ENCODE results near the gene OR11A1.
"Not testable (repeated sequence)": the region's sequence is repeated elsewhere in the genome, so short reads cannot be mapped to it uniquely, and the experiment has no call there.

The OR11A1 gene

DNA sequence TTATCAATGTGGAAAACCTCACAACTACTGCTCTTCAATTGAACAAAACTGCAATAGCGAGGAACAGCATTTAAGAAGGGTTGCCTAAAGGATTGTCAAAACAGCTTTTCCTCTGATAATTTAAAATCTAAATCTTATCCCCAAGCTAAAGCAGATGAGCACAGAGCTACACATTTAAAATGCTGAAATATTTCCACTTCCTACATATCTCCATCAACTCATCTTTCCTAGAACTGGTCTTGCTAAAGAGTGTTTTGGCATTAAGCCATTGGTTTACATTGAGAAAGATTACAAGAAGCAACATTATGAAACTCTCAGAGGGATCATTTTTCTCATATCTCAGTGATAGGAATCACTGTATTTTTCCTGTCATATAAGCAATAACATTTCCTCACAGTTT lies 14.2 kb downstream of the OR11A1 start:
- no CpG with 5 or more reads among the region's 1 CpG for WGBS (ENCODE audit: extremely low coverage, insufficient coverage, low lambda C conversion rate)
- no peak for DNase-seq
- no peak overlapping the region for H3K27ac ChIP-seq (ENCODE audit: low read depth, low read length)

GRCh38 chr6:29439006-29439405 lies 17.9 kb downstream of the OR11A1 start, which contains the start of gene OR10C1:
TSS of gene OR10C1 (plus strand) at chr6:29439306. CDS start at chr6:29440016, 710 bp downstream.
- no peak within 1 kb of the TSS for H2AK5ac ChIP-seq (ENCODE audit: low read length)
- H4K8ac ChIP-seq (ENCODE audit: low read depth, low read length): no peak within 1 kb of the TSS
- no peak within 1 kb of the TSS for H3K4me3 ChIP-seq (ENCODE audit: low read length)
- no peak within 1 kb of the TSS for H3K23ac ChIP-seq (ENCODE audit: low read length)
- no peaks in the 10 kb centered on the region for H3K4me1 ChIP-seq (ENCODE audit: control insufficient read depth, low read depth, low read length)
- H3K4ac ChIP-seq (ENCODE audit: low read depth, low read length): no peak within 1 kb of the TSS
- H3K9ac ChIP-seq (ENCODE audit: low read length): no peak within 1 kb of the TSS
- H3K79me1 ChIP-seq (ENCODE audit: low read length): no peaks in the 10 kb centered on the region
- no peak for DNase-seq
- H3K4me2 ChIP-seq (ENCODE audit: low read length): no peak within 1 kb of the TSS
- no peak within 1 kb of the TSS for H3K56ac ChIP-seq (ENCODE audit: low read length)
- H3K27ac ChIP-seq (ENCODE audit: low read depth, low read length): no peak within 1 kb of the TSS
- no peaks in the 10 kb centered on the region for H3K79me2 ChIP-seq (ENCODE audit: control insufficient read depth, insufficient read depth, low read length)
- H4K5ac ChIP-seq (ENCODE audit: low read length): no peak within 1 kb of the TSS
- H2BK15ac ChIP-seq (replicated peaks; ENCODE audit: low read depth): no peak within 1 kb of the TSS
- H3K27me3 ChIP-seq (ENCODE audit: insufficient read depth, low read length, poor library complexity): no peaks in the 10 kb centered on the region
- no peak within 1 kb of the TSS for H2BK120ac ChIP-seq (ENCODE audit: low read depth, low read length)
- no peak within 1 kb of the TSS for H2BK5ac ChIP-seq (ENCODE audit: low read length)
- H3K18ac ChIP-seq (ENCODE audit: low read length): no peak within 1 kb of the TSS
- H3K36me3 ChIP-seq (ENCODE audit: control insufficient read depth, insufficient read depth, low read length): no peaks in the 10 kb centered on the region

More for the DNA sequence above, 14.2 kb downstream of the OR11A1 start:
- Histone ChIP-seq H3K4ac (ENCODE audit: low read depth, low read length) (no peak overlapping the region), H3K56ac (ENCODE audit: low read length) (no peak overlapping the region), H3K9ac (ENCODE audit: low read length) (no peak overlapping the region), H3K79me2 (ENCODE audit: control insufficient read depth, insufficient read depth, low read length) (no peaks in the 10 kb centered on the region), H4K8ac (ENCODE audit: low read depth, low read length) (no peak overlapping the region), H2BK5ac (ENCODE audit: low read length) (no peak overlapping the region), H3K36me3 (ENCODE audit: control insufficient read depth, insufficient read depth, low read length) (no peaks in the 10 kb centered on the region), H3K23ac (ENCODE audit: low read length) (no peak overlapping the region), H4K5ac (ENCODE audit: low read length) (no peak overlapping the region), H2BK120ac (ENCODE audit: low read depth, low read length) (no peak overlapping the region), H3K4me3 (ENCODE audit: low read length) (no peak overlapping the region), H3K79me1 (ENCODE audit: low read length) (no peaks in the 10 kb centered on the region), H3K27me3 (ENCODE audit: insufficient read depth, low read length, poor library complexity) (no peaks in the 10 kb centered on the region), H3K18ac (ENCODE audit: low read length) (no peak overlapping the region), H2AK5ac (ENCODE audit: low read length) (no peak overlapping the region), H3K4me1 (ENCODE audit: control insufficient read depth, low read depth, low read length) (no peaks in the 10 kb centered on the region), H2BK15ac (replicated peaks; ENCODE audit: low read depth) (no peak overlapping the region), H3K4me2 (ENCODE audit: low read length) (no peak overlapping the region)

DNA sequence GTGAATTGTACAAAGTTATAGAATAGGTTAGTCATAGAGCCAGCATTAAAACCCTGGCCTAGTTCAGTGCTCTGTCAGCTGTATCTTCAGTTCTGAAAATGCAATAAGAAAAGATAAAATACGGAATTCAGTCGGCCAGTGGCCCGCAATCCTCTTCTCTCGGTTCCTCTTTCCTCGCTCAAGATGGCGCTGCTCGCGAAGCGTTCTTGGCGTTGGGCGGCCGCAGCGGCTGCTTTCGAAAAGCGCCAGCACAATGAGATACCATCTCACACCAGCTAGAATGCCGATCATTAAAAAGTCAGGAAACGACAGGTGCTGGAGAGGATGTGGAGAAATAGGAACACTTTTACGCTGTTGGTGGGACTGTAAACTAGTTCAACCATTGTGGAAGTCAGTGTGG lies 20.1 kb downstream of the OR11A1 start:
- H3K56ac ChIP-seq (ENCODE audit: low read length); H3K9ac ChIP-seq (ENCODE audit: low read length); H3K18ac ChIP-seq (ENCODE audit: low read length); H3K23ac ChIP-seq (ENCODE audit: low read length); H3K4me1 ChIP-seq (ENCODE audit: control insufficient read depth, low read depth, low read length); H3K27me3 ChIP-seq (ENCODE audit: insufficient read depth, low read length, poor library complexity); H3K4me3 ChIP-seq (ENCODE audit: low read length); H2BK15ac ChIP-seq (replicated peaks; ENCODE audit: low read depth); H3K36me3 ChIP-seq (ENCODE audit: control insufficient read depth, insufficient read depth, low read length); H2BK120ac ChIP-seq (ENCODE audit: low read depth, low read length); H2AK5ac ChIP-seq (ENCODE audit: low read length); H3K27ac ChIP-seq (ENCODE audit: low read depth, low read length); H4K5ac ChIP-seq (ENCODE audit: low read length); H3K79me1 ChIP-seq (ENCODE audit: low read length); H3K4ac ChIP-seq (ENCODE audit: low read depth, low read length); H3K4me2 ChIP-seq (ENCODE audit: low read length); H4K8ac ChIP-seq (ENCODE audit: low read depth, low read length); H2BK5ac ChIP-seq (ENCODE audit: low read length); H3K79me2 ChIP-seq (ENCODE audit: control insufficient read depth, insufficient read depth, low read length): not testable (repeated sequence)
- WGBS (ENCODE audit: extremely low coverage, insufficient coverage, low lambda C conversion rate): no CpG with 5 or more reads among the region's 18 CpGs
- DNase-seq: peak; percentile 6

- Histone ChIP-seq H3K27ac (ENCODE audit: low read depth, low read length) (no peak overlapping the region), H3K56ac (ENCODE audit: low read length) (no peak overlapping the region), H3K4me3 (ENCODE audit: low read length) (no peak overlapping the region), H4K5ac (ENCODE audit: low read length) (no peak overlapping the region), H2BK120ac (ENCODE audit: low read depth, low read length) (no peak overlapping the region), H3K4ac (ENCODE audit: low read depth, low read length) (no peak overlapping the region), H3K23ac (ENCODE audit: low read length) (no peak overlapping the region), H3K18ac (ENCODE audit: low read length) (no peak overlapping the region), H4K8ac (ENCODE audit: low read depth, low read length) (no peak overlapping the region), H3K79me1 (ENCODE audit: low read length) (no peaks in the 10 kb centered on the region), H2AK5ac (ENCODE audit: low read length) (no peak overlapping the region), H2BK5ac (ENCODE audit: low read length) (no peak overlapping the region), H3K4me2 (ENCODE audit: low read length) (no peak overlapping the region), H3K4me1 (ENCODE audit: control insufficient read depth, low read depth, low read length) (no peaks in the 10 kb centered on the region), H3K36me3 (ENCODE audit: control insufficient read depth, insufficient read depth, low read length) (no peaks in the 10 kb centered on the region), H3K9ac (ENCODE audit: low read length) (no peak overlapping the region), H2BK15ac (replicated peaks; ENCODE audit: low read depth) (no peak overlapping the region), H3K27me3 (ENCODE audit: insufficient read depth, low read length, poor library complexity) (no peaks in the 10 kb centered on the region), H3K79me2 (ENCODE audit: control insufficient read depth, insufficient read depth, low read length) (no peaks in the 10 kb centered on the region)
- no CpG with 5 or more reads among the region's 3 CpGs for WGBS (ENCODE audit: extremely low coverage, insufficient coverage, low lambda C conversion rate)
- DNase-seq: peak; percentile 11
Observed at GRCh38 chr6:29426654-29427053, 30.2 kb downstream of the OR11A1 start.

DNA sequence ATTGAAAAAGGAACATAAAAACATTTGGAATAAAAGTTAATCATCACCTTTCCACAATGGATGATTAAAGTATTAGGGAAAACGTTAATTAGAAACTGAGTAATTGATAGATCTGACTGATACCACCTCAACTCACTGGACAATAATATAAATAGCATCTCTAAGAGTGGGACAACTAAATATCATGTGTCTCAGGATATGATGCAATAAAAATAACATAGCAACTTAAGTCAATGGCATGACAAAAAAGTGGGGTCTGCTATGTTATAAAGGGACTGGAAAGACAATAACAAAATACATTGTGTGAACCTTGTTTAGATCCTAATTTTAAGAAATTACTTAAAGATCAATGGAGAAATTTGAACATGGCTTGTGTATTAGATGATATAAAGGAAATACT lies 31.8 kb downstream of the OR11A1 start:
- no CpG with 5 or more reads among the region's 1 CpG for WGBS (ENCODE audit: extremely low coverage, insufficient coverage, low lambda C conversion rate)

DNA sequence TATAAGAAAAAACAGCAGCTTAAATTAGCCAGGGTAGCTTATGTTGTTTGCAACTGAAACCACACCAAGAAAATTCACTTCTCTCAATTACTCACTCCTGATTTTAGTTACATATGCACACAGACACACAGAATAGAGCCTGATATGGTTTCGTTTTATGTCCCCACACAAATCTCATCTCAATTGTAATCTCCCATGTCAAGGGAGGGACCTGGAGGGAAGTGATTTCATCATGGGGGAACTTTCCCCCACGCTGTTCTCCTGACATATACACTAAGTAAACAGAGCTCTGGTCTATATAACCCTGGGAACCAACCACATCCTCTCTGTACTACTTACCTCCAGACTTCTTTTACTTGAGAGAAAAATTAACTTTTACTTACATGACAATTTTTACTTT lies 32.3 kb downstream of the OR11A1 start:
- no peak overlapping the region for H2BK15ac ChIP-seq (replicated peaks; ENCODE audit: low read depth)
- no peak overlapping the region for H3K56ac ChIP-seq (ENCODE audit: low read length)
- H4K8ac ChIP-seq (ENCODE audit: low read depth, low read length): no peak overlapping the region
- H2AK5ac ChIP-seq (ENCODE audit: low read length): no peak overlapping the region
- H2BK5ac ChIP-seq (ENCODE audit: low read length): no peak overlapping the region
- DNase-seq: no peak
- H3K36me3 ChIP-seq (ENCODE audit: control insufficient read depth, insufficient read depth, low read length): no peaks in the 10 kb centered on the region
- H3K27me3 ChIP-seq (ENCODE audit: insufficient read depth, low read length, poor library complexity): no peaks in the 10 kb centered on the region
- no peaks in the 10 kb centered on the region for H3K79me1 ChIP-seq (ENCODE audit: low read length)
- H3K23ac ChIP-seq (ENCODE audit: low read length): no peak overlapping the region
- no peak overlapping the region for H3K4me3 ChIP-seq (ENCODE audit: low read length)
- no peak overlapping the region for H4K5ac ChIP-seq (ENCODE audit: low read length)
- no CpG with 5 or more reads among the region's 2 CpGs for WGBS (ENCODE audit: extremely low coverage, insufficient coverage, low lambda C conversion rate)
- no peak overlapping the region for H3K4ac ChIP-seq (ENCODE audit: low read depth, low read length)
- H3K9ac ChIP-seq (ENCODE audit: low read length): no peak overlapping the region
- H3K18ac ChIP-seq (ENCODE audit: low read length): no peak overlapping the region
- no peaks in the 10 kb centered on the region for H3K79me2 ChIP-seq (ENCODE audit: control insufficient read depth, insufficient read depth, low read length)
- H3K27ac ChIP-seq (ENCODE audit: low read depth, low read length): no peak overlapping the region
- no peaks in the 10 kb centered on the region for H3K4me1 ChIP-seq (ENCODE audit: control insufficient read depth, low read depth, low read length)
- no peak overlapping the region for H3K4me2 ChIP-seq (ENCODE audit: low read length)
- H2BK120ac ChIP-seq (ENCODE audit: low read depth, low read length): no peak overlapping the region

More for the DNA sequence above, 31.8 kb downstream of the OR11A1 start:
- no peaks in the 10 kb centered on the region for H3K36me3 ChIP-seq (ENCODE audit: control insufficient read depth, insufficient read depth, low read length)
- H3K27ac ChIP-seq (ENCODE audit: low read depth, low read length): no peak overlapping the region
- no peaks in the 10 kb centered on the region for H3K4me1 ChIP-seq (ENCODE audit: control insufficient read depth, low read depth, low read length)
- H4K8ac ChIP-seq (ENCODE audit: low read depth, low read length): no peak overlapping the region
- no peak for DNase-seq
- H2BK120ac ChIP-seq (ENCODE audit: low read depth, low read length): no peak overlapping the region
- no peak overlapping the region for H4K5ac ChIP-seq (ENCODE audit: low read length)
- no peak overlapping the region for H3K18ac ChIP-seq (ENCODE audit: low read length)
- no peaks in the 10 kb centered on the region for H3K79me2 ChIP-seq (ENCODE audit: control insufficient read depth, insufficient read depth, low read length)
- H3K4me3 ChIP-seq (ENCODE audit: low read length): no peak overlapping the region
- H3K9ac ChIP-seq (ENCODE audit: low read length): no peak overlapping the region
- H2BK5ac ChIP-seq (ENCODE audit: low read length): no peak overlapping the region
- no peak overlapping the region for H2AK5ac ChIP-seq (ENCODE audit: low read length)
- H3K4ac ChIP-seq (ENCODE audit: low read depth, low read length): no peak overlapping the region
- no peaks in the 10 kb centered on the region for H3K79me1 ChIP-seq (ENCODE audit: low read length)
- H3K23ac ChIP-seq (ENCODE audit: low read length): no peak overlapping the region
- no peak overlapping the region for H3K56ac ChIP-seq (ENCODE audit: low read length)
- no peak overlapping the region for H2BK15ac ChIP-seq (replicated peaks; ENCODE audit: low read depth)
- H3K4me2 ChIP-seq (ENCODE audit: low read length): no peak overlapping the region
- no peaks in the 10 kb centered on the region for H3K27me3 ChIP-seq (ENCODE audit: insufficient read depth, low read length, poor library complexity)
